ENCODE results near the gene TLNRD1. TPM values are rescaled to one million over a fixed set of nuclear protein-coding genes. Genes with fewer than 3 reads are reported as not detected.

The TLNRD1 gene
- polyA plus RNA-seq, 1 donor (not counting 4 experiments of a cell fraction or from before 2014, with no cell fraction given): 3.1 TPM

DNA sequence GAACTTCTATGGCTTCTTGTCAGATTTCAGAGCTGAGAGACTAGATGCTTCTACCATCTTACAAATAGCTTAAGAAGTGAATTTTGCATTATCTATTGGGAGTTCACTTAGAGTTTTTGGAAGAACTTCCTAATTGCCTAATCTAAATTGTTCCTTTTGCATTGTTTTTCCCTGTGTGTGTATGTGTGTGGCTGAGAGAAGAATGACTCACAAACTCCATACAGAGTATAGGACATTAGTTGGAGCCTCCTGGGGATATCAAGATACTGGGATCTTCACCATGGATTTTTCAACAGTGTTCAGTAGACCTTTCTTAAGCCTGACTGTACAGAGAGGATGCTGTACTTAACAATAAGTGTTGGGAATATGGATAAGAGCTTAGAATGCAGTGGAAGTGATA lies 10.9 kb downstream of the TLNRD1 start:
- Histone ChIP-seq H3K27ac (ENCODE audit: control insufficient read depth, insufficient read depth, low read length) (no peak overlapping the region), H4K20me1 (ENCODE audit: control insufficient read depth, extremely low read depth, insufficient read depth, low read length) (no peaks in the 10 kb centered on the region), H3K36me3 (ENCODE audit: control insufficient read depth in 2 of 2, extremely low read depth in 1 of 2, insufficient read depth in 2 of 2, low read length in 2 of 2) (no peaks in the 10 kb centered on the region), H3K9ac (ENCODE audit: control insufficient read depth, extremely low read depth, insufficient read depth, low read length) (no peak overlapping the region), H3K27me3 (ENCODE audit: control insufficient read depth, extremely low read depth, insufficient read depth, low read length) (no peaks in the 10 kb centered on the region), H3K4me1 (ENCODE audit: control insufficient read depth, extremely low read depth, insufficient read depth, low read length) (no peaks in the 10 kb centered on the region), H3K4me2 (ENCODE audit: control insufficient read depth, extremely low read depth, insufficient read depth, low read depth, low read length) (no peak overlapping the region), H3K4me3 (ENCODE audit: control insufficient read depth in 2 of 3, extremely low read depth in 1 of 3, insufficient read depth in 2 of 3, low read depth in 1 of 3, low read length in 3 of 3) (no peak overlapping the region), H3K79me2 (ENCODE audit: control insufficient read depth, insufficient read depth, low read length) (no peaks in the 10 kb centered on the region), H2AFZ (ENCODE audit: control insufficient read depth, low read length) (no peak overlapping the region), H3K9me3 (ENCODE audit: control insufficient read depth, low read depth, low read length) (no peaks in the 10 kb centered on the region), H3K9me1 (ENCODE audit: control insufficient read depth, extremely low read depth, insufficient read depth, low read length) (no peaks in the 10 kb centered on the region)
- TF ChIP-seq EZH2 (IDR thresholded peaks at IDR 0.05; ENCODE audit: low read length): no peak
- TF ChIP-seq, protein P1, sequence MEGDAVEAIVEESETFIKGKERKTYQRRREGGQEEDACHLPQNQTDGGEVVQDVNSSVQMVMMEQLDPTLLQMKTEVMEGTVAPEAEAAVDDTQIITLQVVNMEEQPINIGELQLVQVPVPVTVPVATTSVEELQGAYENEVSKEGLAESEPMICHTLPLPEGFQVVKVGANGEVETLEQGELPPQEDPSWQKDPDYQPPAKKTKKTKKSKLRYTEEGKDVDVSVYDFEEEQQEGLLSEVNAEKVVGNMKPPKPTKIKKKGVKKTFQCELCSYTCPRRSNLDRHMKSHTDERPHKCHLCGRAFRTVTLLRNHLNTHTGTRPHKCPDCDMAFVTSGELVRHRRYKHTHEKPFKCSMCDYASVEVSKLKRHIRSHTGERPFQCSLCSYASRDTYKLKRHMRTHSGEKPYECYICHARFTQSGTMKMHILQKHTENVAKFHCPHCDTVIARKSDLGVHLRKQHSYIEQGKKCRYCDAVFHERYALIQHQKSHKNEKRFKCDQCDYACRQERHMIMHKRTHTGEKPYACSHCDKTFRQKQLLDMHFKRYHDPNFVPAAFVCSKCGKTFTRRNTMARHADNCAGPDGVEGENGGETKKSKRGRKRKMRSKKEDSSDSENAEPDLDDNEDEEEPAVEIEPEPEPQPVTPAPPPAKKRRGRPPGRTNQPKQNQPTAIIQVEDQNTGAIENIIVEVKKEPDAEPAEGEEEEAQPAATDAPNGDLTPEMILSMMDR (optimal IDR thresholded peaks at IDR 0.05 in 1 of 3, IDR thresholded peaks at IDR 0.05 in 1 of 3, conservative IDR thresholded peaks at IDR 0.05 in 1 of 3; ENCODE audit: extremely low read depth in 1 of 3, insufficient read depth in 2 of 3, low read length in 3 of 3): no peak
- no peak for FAIRE-seq
- dilution Hi-C loops (cut with MboI; ENCODE audit: extremely low pct_ligation_motif_present, low sequenced_read_pairs): no loop called here
- DNase-seq (ENCODE audit: low read depth, low spot score): no peak

DNA sequence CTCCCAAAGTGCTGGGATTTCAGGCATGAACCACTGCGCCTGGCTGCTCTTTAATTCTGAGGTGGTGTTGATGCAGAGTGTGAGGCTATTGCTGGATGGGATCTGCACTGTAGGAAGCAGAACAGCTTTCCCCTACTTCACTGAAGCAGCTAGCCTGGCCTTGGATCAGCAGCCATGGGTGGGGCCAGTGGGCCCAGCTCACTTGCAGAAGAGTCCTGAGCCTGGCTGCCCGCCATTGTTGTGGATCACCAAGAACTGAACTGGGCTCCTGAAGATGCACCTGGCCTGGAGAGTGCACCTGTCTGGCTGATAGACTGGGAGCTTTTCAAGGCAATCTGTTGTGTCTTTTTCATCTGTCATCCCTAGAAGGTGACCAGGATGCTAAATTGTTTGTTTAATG lies 11.9 kb downstream of the TLNRD1 start:
- no peaks in the 10 kb centered on the region for H4K20me1 ChIP-seq (ENCODE audit: control insufficient read depth, extremely low read depth, insufficient read depth, low read length)
- H3K4me3 ChIP-seq (ENCODE audit: control insufficient read depth in 2 of 3, extremely low read depth in 1 of 3, insufficient read depth in 2 of 3, low read depth in 1 of 3, low read length in 3 of 3): no peak overlapping the region
- H3K4me2 ChIP-seq (ENCODE audit: control insufficient read depth, extremely low read depth, insufficient read depth, low read depth, low read length): no peak overlapping the region
- DNase-seq (ENCODE audit: low read depth, low spot score) (no peak), FAIRE-seq (no peak)
- no peak overlapping the region for H2AFZ ChIP-seq (ENCODE audit: control insufficient read depth, low read length)
- H3K79me2 ChIP-seq (ENCODE audit: control insufficient read depth, insufficient read depth, low read length): no peaks in the 10 kb centered on the region
- no peak overlapping the region for H3K27ac ChIP-seq (ENCODE audit: control insufficient read depth, insufficient read depth, low read length)
- H3K9me1 ChIP-seq (ENCODE audit: control insufficient read depth, extremely low read depth, insufficient read depth, low read length): no peaks in the 10 kb centered on the region
- no peaks in the 10 kb centered on the region for H3K27me3 ChIP-seq (ENCODE audit: control insufficient read depth, extremely low read depth, insufficient read depth, low read length)
- TF ChIP-seq EZH2 (IDR thresholded peaks at IDR 0.05; ENCODE audit: low read length): no peak
- TF ChIP-seq, protein P1 (optimal IDR thresholded peaks at IDR 0.05 in 1 of 3, IDR thresholded peaks at IDR 0.05 in 1 of 3, conservative IDR thresholded peaks at IDR 0.05 in 1 of 3; ENCODE audit: extremely low read depth in 1 of 3, insufficient read depth in 2 of 3, low read length in 3 of 3): no peak
- no peaks in the 10 kb centered on the region for H3K9me3 ChIP-seq (ENCODE audit: control insufficient read depth, low read depth, low read length)
- no peak overlapping the region for H3K9ac ChIP-seq (ENCODE audit: control insufficient read depth, extremely low read depth, insufficient read depth, low read length)
- no peaks in the 10 kb centered on the region for H3K36me3 ChIP-seq (ENCODE audit: control insufficient read depth in 2 of 2, extremely low read depth in 1 of 2, insufficient read depth in 2 of 2, low read length in 2 of 2)
- dilution Hi-C loops (cut with MboI; ENCODE audit: extremely low pct_ligation_motif_present, low sequenced_read_pairs): no loop called here
- H3K4me1 ChIP-seq (ENCODE audit: control insufficient read depth, extremely low read depth, insufficient read depth, low read length): no peaks in the 10 kb centered on the region

All from keratinocyte (primary cell).